Stimulated activated CD8-positive, alpha-beta memory T cell treated with anti-CD3 and anti-CD28 coated beads, Interleukin-12 subunit alpha, Interleukin-12 subunit beta, amount 100 ng/mL, for 1 hour (primary cell): ENCODE data around the gene UROD.
A peak's percentile ranks its signal among the peaks of the same experiment; 100 is the strongest.
"Not testable (repeated sequence)": the region's sequence is repeated elsewhere in the genome, so short reads cannot be mapped to it uniquely, and the experiment has no call there.

Experiments used
- DNase-seq: peaks from one replicate; pipeline ENCODE4 v3.0.0-alpha.2; 2020; ENCODE audit warnings: low read depth

UROD gene

GRCh38 chr1:45011837-45012638 lies at the start of gene UROD:
Gene UROD (plus strand): TSS chr1:45012254. CDS start chr1:45012266, 12 bp downstream.
- DNase-seq, result peak; percentile 77

DNA sequence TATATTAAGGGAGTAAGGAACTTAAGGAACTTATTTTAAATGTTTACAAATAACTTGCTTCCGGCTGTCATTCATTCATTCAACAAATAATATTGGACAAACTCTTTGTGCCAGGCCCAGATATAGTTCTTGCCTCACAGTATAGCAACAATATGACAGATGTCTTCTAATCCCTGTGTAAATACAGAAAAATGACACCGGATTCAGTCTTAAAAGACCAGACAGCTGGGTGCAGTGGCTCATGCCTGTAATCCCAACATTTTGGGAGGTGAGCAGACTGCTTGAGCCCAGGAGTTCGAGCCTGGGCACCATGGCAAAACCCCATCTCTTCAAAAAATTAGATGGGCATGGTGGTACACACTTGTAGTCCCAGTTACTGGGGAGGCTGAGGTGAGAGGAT lies 49.3 kb upstream of the UROD start:
- no peak for DNase-seq

DNA sequence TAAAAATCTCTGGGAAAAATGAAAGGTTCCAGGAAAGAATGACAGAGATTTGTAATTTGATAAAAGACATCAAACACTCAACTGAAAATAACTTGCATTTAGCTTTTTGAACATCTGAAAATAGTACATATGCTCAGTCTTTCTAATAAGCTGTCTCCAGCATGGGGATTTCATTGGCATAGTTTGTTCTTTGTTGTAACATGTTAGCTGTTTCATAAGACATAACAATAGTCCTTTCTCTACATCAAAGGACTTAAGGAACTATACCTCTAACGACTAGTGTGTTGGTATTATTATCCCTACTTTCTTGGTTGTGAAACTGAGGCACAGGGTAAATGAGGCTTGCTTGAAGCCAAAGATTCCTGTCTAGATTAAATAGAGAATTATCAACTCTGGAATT lies 47.7 kb upstream of the UROD start:
- DNase-seq, result no peak

DNA sequence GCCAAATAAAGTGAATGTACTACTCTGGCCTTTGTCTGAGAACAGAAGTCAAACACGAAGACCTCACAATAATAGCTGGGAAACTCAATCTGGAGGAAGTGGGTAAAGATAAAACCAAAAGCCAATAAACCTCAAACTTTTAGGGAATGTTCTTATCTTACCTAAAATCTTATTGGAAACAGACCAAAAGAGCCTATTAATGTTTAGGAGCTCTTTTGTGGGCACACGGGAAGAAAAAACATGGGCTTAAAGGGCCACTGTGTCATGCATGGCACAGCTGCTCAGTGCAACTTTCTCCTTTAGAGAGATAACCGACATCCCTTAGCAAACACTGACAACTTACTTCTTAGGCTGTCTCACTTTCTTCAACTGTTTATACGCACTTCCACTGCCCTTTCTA lies 41.7 kb upstream of the UROD start:
- DNase-seq, result no peak

DNA sequence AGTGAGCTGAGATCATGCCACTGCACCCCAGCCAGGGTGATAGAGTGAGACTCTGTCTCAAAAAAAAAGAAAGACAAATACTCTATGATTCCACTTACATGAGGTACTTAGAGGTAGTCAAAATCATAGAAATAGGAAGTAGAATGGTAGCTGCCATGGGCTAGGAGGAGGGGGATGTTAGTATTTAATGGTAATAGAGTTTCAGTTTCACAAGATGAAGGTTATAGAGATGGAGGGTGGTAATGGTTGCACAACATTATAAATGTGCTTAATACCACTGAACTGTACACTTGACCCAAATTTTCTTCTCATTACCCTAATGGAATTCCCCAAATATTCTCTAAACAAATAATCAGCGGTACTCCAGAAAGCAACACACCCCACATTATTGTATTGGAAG lies 38.4 kb upstream of the UROD start:
- no peak for DNase-seq

- no peak for DNase-seq
These were observed 35.8 kb upstream of the UROD start for GRCh38 chr1:44976252-44976651.

DNA sequence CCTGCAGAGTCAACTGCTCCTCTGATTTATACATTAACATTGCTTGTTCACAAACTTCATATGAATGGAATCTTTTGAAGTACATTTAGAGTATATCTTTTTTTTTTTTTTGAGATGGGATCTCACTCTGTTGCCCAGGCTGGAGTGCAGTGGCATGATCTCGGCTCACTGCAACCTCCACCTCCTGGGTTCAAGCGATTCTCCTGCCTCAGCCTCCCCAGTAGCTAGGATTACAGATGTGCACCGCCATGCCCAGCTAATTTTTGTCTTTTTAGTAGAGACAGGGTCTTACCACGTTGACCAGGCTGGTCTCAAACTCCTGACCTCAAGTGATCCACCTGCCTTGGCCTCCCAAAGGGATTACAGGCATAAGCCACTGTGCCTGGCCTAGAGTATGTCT lies 34.7 kb upstream of the UROD start:
- not testable (repeated sequence) for DNase-seq

DNA sequence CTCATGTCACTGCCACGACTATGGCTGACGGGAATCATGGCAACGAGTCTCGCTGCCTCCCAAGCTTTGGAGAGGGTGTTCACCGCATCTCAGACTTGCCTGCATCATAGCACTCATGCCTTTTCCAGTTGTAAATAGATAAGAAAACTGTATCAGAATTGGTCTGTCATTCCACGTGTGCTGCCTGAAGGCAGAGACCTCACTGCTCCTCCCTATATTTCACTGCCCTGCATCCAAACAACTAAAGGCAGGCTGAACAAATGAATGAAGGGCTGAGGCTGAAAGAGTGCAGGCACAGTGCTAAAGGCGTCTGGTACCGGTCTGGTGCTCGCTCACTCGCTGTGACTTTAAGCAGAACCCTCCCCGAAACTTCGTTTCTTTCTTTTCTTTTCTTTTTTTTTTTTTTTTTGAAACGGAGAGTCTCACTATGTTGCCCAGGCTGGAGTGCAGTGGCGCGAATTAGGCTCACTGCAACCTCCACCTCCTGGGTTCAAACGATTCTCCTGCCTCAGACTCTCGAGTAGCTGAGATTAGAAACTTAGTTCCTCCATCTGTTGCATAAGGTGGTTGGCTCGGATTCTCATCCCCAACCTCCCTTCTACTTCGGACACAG lies 26.2 kb upstream of the UROD start:
- no peak for DNase-seq

GRCh38 chr1:44988531-44989156 lies 23.4 kb upstream of the UROD start:
- no peak for DNase-seq

DNA sequence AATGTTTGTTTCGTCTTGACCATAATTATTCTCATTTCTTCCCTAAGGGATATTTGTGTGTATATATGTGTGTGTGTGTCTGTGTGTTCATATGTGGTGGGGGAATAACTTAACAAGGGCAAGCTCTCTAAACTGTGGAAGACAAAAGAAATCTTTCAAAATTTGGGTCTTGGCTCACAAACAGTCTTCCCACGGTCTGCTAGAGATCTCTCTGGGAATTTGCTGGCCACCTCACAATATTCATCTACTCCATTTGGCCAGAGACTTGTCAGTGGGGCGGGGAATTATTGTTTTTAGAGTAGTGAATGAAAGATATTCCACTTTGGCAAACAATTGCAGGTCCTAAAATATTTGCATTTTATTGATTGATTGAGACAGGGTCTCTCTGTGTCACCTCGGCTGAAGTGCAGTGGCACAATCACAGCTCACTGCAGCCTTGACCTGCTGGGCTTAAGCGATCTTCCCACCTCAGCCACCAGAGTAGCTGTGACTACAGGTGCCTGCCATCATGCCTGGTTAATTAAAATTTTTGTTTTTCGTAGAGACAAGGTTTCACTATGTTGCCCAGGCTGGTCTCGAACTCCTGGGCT lies 17.6 kb upstream of the UROD start:
- no peak for DNase-seq

DNA sequence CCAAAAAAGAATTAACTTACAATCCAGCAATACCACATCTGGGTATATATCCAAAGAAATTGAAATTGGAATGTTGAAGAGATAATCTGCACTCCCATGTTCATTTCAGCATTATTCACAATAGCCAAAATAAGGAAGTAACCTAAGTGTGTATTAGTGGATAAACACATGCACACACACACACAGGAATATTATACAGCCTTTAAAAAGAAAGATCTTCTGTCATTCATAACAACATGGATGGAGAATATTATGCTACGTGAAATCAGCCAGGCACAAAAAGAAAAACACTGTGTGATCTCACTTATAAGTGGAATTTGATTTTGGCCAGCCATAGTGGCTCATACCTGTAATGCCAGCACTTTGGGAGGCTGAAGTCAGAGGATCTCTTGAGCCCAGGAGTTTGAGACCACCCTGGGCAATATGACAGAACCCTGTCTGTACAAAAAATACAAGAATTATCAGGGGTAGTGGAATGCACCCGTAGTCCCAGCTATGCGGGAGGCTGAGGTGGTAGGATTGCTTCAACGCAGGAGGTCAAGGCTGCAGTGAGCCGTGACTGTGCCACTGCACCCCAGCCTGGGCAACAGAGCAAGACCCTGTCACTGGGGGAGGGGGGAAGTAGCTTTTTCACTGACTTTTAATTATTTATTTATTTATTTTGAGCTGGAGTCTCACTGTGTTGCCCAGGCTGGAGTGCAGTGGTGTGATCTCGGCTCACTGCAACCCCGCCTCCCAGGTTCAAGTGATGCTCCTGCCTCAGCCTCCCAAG lies 16.4 kb upstream of the UROD start:
- no peak for DNase-seq

GRCh38 chr1:44999232-44999631 lies 12.8 kb upstream of the UROD start:
- DNase-seq, result no peak

GRCh38 chr1:45001011-45001481 lies 11.0 kb upstream of the UROD start:
- DNase-seq, result no peak

DNA sequence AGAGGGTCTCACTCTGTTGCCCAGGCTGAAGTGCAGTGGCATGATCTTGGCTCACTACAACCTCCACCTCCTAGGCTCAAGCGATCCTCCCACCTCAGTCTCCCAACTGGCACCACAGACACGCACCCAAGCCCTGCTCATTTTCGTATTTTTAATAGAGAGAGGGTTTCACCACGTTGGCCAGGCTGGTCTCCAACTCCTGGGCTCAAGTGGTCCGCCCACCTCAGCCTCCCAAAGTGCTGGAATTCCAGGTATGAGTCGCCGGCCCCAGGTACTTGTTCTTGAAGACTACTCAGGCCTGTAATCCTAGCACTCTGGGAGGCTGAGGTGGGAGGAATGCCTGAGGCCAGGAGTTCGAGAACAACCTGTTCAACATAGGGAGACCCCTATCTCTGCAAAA lies 10.5 kb upstream of the UROD start:
- DNase-seq, result not testable (repeated sequence)

- no peak for DNase-seq
These were observed 9.1 kb upstream of the UROD start for GRCh38 chr1:45002650-45003645.

DNA sequence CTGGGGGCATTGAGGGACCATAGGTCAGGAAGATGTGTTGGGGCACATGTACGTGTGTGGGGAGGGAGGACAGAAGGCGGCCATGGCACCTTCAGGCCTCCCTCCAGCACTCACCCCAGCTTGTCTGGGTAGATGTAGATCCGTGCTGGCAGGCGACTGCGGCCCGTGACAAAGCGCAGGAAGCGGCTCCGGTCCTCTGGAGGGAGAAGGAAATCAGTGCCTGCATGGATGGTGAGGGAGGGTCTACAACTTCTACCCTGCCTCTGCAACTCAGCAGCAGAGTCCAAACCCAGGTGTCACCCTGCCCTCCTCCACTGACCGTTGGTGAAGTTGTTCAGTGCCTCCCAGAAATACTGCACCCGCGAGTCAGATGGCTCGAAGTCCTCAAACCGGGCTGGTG lies 8.3 kb upstream of the UROD start:
- no peak for DNase-seq

GRCh38 chr1:45004281-45004920 lies 7.7 kb upstream of the UROD start:
- no peak for DNase-seq

DNA sequence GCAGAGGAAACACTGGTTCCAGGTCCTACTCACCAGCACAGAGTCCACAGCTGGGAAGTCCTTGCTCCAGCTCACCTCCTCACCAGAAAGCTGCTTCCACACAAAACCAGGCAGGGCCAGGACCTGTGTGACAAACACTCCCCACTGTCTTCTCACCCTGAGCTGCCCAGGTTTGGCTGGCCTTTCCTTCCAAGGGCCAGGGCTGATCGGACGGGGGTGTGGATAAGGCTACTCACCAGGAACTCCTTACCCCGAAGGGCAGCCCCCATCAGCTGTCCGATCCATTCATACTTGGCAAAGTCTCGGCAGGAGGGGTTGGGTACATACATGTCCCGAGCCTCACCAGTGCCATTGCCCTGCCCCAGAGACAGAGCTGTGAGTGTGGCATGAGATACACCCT lies 6.3 kb upstream of the UROD start:
- no peak for DNase-seq

- no peak for DNase-seq
These were observed 4.7 kb upstream of the UROD start for GRCh38 chr1:45007311-45007710.

DNA sequence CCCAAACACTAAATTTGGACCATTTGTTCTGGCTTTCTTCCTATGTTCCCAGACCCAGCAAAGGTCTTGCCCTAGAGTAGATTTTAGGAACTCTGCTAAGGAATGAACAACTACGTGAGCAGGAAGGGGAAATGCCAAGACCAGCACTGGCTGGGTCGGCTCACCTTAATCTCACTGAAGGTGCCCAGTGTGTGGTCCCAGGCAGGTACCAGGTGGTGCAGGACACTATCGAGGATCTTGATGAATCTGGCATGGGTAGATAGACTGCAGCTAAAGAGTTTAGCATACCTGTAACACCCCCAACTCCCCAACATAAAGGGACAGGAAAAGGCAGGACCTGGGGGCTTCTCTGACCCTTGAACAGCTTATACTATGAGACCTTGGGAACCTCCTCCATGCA lies 4.0 kb upstream of the UROD start:
- DNase-seq, result no peak
